HEK293 (cell line): ENCODE data around the gene ZNF541.

ENCODE experiments used
- SP2 ChIP-seq: fragments of 450-650 bp; formaldehyde crosslinking; IDR thresholded peaks from 2 replicates; pipeline ENCODE4 v1.5.1; 2016; ENCODE audit warnings: missing biosample characterization, missing genetic modification characterization
- ZBTB8A ChIP-seq: fragments of 450-650 bp; formaldehyde crosslinking; IDR thresholded peaks from 2 replicates; pipeline ENCODE4 v1.5.1; 2016; ENCODE audit warnings: missing biosample characterization, missing genetic modification characterization
- ZFP41 ChIP-seq: fragments of 450-650 bp; formaldehyde crosslinking; IDR thresholded peaks from 2 replicates; pipeline ENCODE4 v1.5.1; 2016; ENCODE audit warnings: missing biosample characterization, missing genetic modification characterization, borderline replicate concordance
- ZNF114 ChIP-seq: fragments of 450-650 bp; formaldehyde crosslinking; IDR thresholded peaks from 2 replicates; pipeline ENCODE4 v1.5.0; 2017; ENCODE audit warnings: missing biosample characterization, missing genetic modification characterization
- ZNF121 ChIP-seq: fragments of 450-650 bp; formaldehyde crosslinking; IDR thresholded peaks from 2 replicates; pipeline ENCODE4 v1.5.1; 2016; ENCODE audit warnings: missing biosample characterization, missing genetic modification characterization
- ZNF324 ChIP-seq: fragments of 450-650 bp; formaldehyde crosslinking; IDR thresholded peaks from 2 replicates; pipeline ENCODE4 v1.5.1; 2016; ENCODE audit warnings: missing biosample characterization, missing genetic modification characterization
- ZNF558 ChIP-seq: fragments of 450-650 bp; formaldehyde crosslinking; IDR thresholded peaks from 2 replicates; pipeline ENCODE4 v1.5.1; 2016; ENCODE audit warnings: missing biosample characterization, missing genetic modification characterization
- ZNF629 ChIP-seq: fragments of 450-650 bp; formaldehyde crosslinking; IDR thresholded peaks from 2 replicates; pipeline ENCODE4 v1.5.1; 2017; ENCODE audit warnings: missing biosample characterization, missing genetic modification characterization
- TF ChIP-seq, protein P1 (sequence below): fragments of 450-650 bp; formaldehyde crosslinking; IDR thresholded peaks from 2 replicates; pipeline ENCODE4 v1.5.1; 2016; ENCODE audit warnings: missing biosample characterization, missing genetic modification characterization
- TF ChIP-seq, protein P2 (sequence below): fragments of 450-650 bp; formaldehyde crosslinking; conservative IDR thresholded peaks from 2 replicates; pipeline ENCODE4 v1.5.1; 2016; ENCODE audit warnings: low read depth, missing biosample characterization, missing genetic modification characterization

GRCh38 chr19:47582320-47582909, 9.5 kb upstream of the ZNF541 start:
- TF ChIP-seq, protein P1, sequence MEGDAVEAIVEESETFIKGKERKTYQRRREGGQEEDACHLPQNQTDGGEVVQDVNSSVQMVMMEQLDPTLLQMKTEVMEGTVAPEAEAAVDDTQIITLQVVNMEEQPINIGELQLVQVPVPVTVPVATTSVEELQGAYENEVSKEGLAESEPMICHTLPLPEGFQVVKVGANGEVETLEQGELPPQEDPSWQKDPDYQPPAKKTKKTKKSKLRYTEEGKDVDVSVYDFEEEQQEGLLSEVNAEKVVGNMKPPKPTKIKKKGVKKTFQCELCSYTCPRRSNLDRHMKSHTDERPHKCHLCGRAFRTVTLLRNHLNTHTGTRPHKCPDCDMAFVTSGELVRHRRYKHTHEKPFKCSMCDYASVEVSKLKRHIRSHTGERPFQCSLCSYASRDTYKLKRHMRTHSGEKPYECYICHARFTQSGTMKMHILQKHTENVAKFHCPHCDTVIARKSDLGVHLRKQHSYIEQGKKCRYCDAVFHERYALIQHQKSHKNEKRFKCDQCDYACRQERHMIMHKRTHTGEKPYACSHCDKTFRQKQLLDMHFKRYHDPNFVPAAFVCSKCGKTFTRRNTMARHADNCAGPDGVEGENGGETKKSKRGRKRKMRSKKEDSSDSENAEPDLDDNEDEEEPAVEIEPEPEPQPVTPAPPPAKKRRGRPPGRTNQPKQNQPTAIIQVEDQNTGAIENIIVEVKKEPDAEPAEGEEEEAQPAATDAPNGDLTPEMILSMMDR (tag by site-specific recombination) = no peak
- TF ChIP-seq ZFP41 (tag by site-specific recombination) (no peak), ZNF558 (tag by site-specific recombination) (no peak), SP2 (tag by site-specific recombination) (no peak; the same call in 1 of the 2 replicates), ZNF629 (tag by site-specific recombination) (no peak), ZNF121 (tag by site-specific recombination) (no peak), ZBTB8A (no peak), ZNF324 (no peak), ZNF114 (tag by site-specific recombination) (no peak)
- TF ChIP-seq, protein P2, sequence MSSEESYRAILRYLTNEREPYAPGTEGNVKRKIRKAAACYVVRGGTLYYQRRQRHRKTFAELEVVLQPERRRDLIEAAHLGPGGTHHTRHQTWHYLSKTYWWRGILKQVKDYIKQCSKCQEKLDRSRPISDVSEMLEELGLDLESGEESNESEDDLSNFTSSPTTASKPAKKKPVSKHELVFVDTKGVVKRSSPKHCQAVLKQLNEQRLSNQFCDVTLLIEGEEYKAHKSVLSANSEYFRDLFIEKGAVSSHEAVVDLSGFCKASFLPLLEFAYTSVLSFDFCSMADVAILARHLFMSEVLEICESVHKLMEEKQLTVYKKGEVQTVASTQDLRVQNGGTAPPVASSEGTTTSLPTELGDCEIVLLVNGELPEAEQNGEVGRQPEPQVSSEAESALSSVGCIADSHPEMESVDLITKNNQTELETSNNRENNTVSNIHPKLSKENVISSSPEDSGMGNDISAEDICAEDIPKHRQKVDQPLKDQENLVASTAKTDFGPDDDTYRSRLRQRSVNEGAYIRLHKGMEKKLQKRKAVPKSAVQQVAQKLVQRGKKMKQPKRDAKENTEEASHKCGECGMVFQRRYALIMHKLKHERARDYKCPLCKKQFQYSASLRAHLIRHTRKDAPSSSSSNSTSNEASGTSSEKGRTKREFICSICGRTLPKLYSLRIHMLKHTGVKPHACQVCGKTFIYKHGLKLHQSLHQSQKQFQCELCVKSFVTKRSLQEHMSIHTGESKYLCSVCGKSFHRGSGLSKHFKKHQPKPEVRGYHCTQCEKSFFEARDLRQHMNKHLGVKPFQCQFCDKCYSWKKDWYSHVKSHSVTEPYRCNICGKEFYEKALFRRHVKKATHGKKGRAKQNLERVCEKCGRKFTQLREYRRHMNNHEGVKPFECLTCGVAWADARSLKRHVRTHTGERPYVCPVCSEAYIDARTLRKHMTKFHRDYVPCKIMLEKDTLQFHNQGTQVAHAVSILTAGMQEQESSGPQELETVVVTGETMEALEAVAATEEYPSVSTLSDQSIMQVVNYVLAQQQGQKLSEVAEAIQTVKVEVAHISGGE (tag by site-specific recombination) = no peak
